IMR-90 (cell line): ENCODE data around the gene CC2D1A. TPM values are rescaled to one million over a fixed set of nuclear protein-coding genes. Genes with fewer than 3 reads are reported as not detected.

ENCODE experiments used
- ATAC-seq: fragments of 200-7000 bp; cut with Tn5 transposase; 2 replicates; pipeline ENCODE4 v1.9.1; 2020; ENCODE audit warnings: low read depth, mild to moderate bottlenecking, moderate library complexity
- BruUV-seq: library from RNA; stranded (reverse); fragments of 400-500 nt; replicated peaks from 2 replicates; lab custom pipeline; 2021; lab: Mats Ljungman, UMichigan
- CTCF ChIA-PET: fragments of 300-600 bp; formaldehyde crosslinking; extraction: SDS; loops from one replicate; lab custom pipeline; 2021; ENCODE audit warnings: antibody characterized with exemption; lab: Yijun Ruan, JAX
- POLR2A ChIA-PET: fragments of 300-600 bp; sonication (Branson Sonifier 250); formaldehyde crosslinking; loops from one replicate; lab custom pipeline; 2022; ENCODE audit warnings: antibody characterized with exemption; ENCODE audit not compliant: unreplicated experiment; lab: Charles Lee
- DNase-seq: peaks from one replicate; pipeline ENCODE4 v3.0.0; 2013
- H2AFZ ChIP-seq: replicated peaks from 2 replicates; pipeline ENCODE3; 2013; ENCODE audit warnings: low read length, mild to moderate bottlenecking; ENCODE audit not compliant: poor library complexity
- H2AK5ac ChIP-seq: 2 replicates; pipeline ENCODE4 v1.6.1; 2013; ENCODE audit warnings: low read depth, low read length, inconsistent platforms
- H2AK9ac ChIP-seq: replicated peaks from 2 replicates; pipeline ENCODE3; 2013; ENCODE audit warnings: mild to moderate bottlenecking, low read depth, low read length, moderate library complexity; ENCODE audit not compliant: poor library complexity
- H2BK120ac ChIP-seq: 2 replicates; pipeline ENCODE4 v1.6.1; 2013; ENCODE audit warnings: low read depth, low read length, inconsistent platforms
- H2BK15ac ChIP-seq: 3 replicates; pipeline ENCODE4 v1.6.1; 2013; ENCODE audit warnings: low read depth, low read length, inconsistent platforms
- H2BK20ac ChIP-seq: 2 replicates; pipeline ENCODE4 v1.6.1; 2013; ENCODE audit warnings: low read depth, mild to moderate bottlenecking, inconsistent platforms, low read length, moderate library complexity
- H2BK5ac ChIP-seq: 2 replicates; pipeline ENCODE4 v1.6.1; 2013; ENCODE audit warnings: mild to moderate bottlenecking, low read depth, low read length, inconsistent platforms; ENCODE audit not compliant: poor library complexity, severe bottlenecking
- H3K14ac ChIP-seq: replicated peaks from 2 replicates; pipeline ENCODE4 v1.6.1; 2013; ENCODE audit warnings: low read depth, low read length, inconsistent platforms
- H3K18ac ChIP-seq: 2 replicates; pipeline ENCODE4 v1.6.1; 2013; ENCODE audit warnings: low read depth, low read length, control low read depth
- H3K23ac ChIP-seq: 2 replicates; pipeline ENCODE4 v1.6.1; 2013; ENCODE audit warnings: low read depth, low read length, inconsistent platforms
- H3K27ac ChIP-seq: 2 replicates; pipeline ENCODE4 v1.5.1; 2013; ENCODE audit warnings: mild to moderate bottlenecking, control low read depth, low read length; ENCODE audit not compliant: insufficient read depth
- H3K27me3 ChIP-seq: 2 replicates; pipeline ENCODE4 v1.6.1; 2013; ENCODE audit warnings: low read length; ENCODE audit not compliant: control insufficient read depth, insufficient read depth
- H3K36me3 ChIP-seq: 2 replicates; pipeline ENCODE4 v1.6.1; 2013; ENCODE audit warnings: low read length, mixed read lengths; ENCODE audit not compliant: control insufficient read depth, insufficient read depth
- H3K4ac ChIP-seq: 2 replicates; pipeline ENCODE4 v1.6.1; 2013; ENCODE audit warnings: low read depth, low read length, inconsistent platforms
- H3K4me1 ChIP-seq: 2 replicates; pipeline ENCODE4 v1.6.1; 2013; ENCODE audit warnings: low read length, mixed read lengths; ENCODE audit not compliant: control insufficient read depth, insufficient read depth
- H3K4me2 ChIP-seq: 2 replicates; pipeline ENCODE4 v1.6.1; 2013; ENCODE audit warnings: low read depth, mild to moderate bottlenecking, control low read depth, low read length, moderate library complexity
- H3K4me3 ChIP-seq: 2 replicates; pipeline ENCODE4 v1.5.1; 2013; ENCODE audit warnings: low read depth, mild to moderate bottlenecking, control low read depth, low read length, moderate library complexity; ENCODE audit not compliant: insufficient read depth
- H3K56ac ChIP-seq: 2 replicates; pipeline ENCODE4 v1.6.1; 2013; ENCODE audit warnings: low read length, inconsistent platforms; ENCODE audit not compliant: insufficient read depth; ENCODE audit errors: extremely low read depth
- H3K79me1 ChIP-seq, 2 experiments: 2 replicates each; pipeline ENCODE4 v1.6.1; 2013; ENCODE audit warnings: low read length in 2 of 2, inconsistent platforms in 1 of 2, low read depth in 1 of 2
- H3K9ac ChIP-seq: 2 replicates; pipeline ENCODE4 v1.6.1; 2013; ENCODE audit warnings: low read depth, low read length, control low read depth
- H3K9me1 ChIP-seq: 2 replicates; pipeline ENCODE4 v1.6.1; 2013; ENCODE audit warnings: low read length, inconsistent platforms; ENCODE audit not compliant: insufficient read depth
- H3K9me3 ChIP-seq: 2 replicates; pipeline ENCODE4 v1.6.1; 2013; ENCODE audit warnings: low read length; ENCODE audit not compliant: control insufficient read depth, insufficient read depth
- H4K20me1 ChIP-seq: 2 replicates; pipeline ENCODE4 v1.6.1; 2013; ENCODE audit warnings: low read length, inconsistent platforms; ENCODE audit not compliant: insufficient read depth
- H4K5ac ChIP-seq: 2 replicates; pipeline ENCODE4 v1.6.1; 2013; ENCODE audit warnings: mild to moderate bottlenecking, low read depth, low read length, control low read depth
- H4K8ac ChIP-seq, 2 experiments: 2 replicates each; pipeline ENCODE4 v1.6.1; 2013; ENCODE audit warnings: low read depth in 2 of 2, low read length in 2 of 2, control low read depth in 1 of 2, inconsistent platforms in 1 of 2
- H4K91ac ChIP-seq: 2 replicates; pipeline ENCODE4 v1.6.1; 2013; ENCODE audit warnings: low read depth, low read length, inconsistent platforms; ENCODE audit not compliant: insufficient read depth
- BHLHE40 ChIP-seq: fragments of 150-350 bp; IDR thresholded peaks from 2 replicates; pipeline ENCODE4 v1.6.1; 2016; ENCODE audit warnings: mild to moderate bottlenecking, low read depth, low read length
- POLR2A ChIP-seq: IDR thresholded peaks from 2 replicates; pipeline ENCODE4 v1.6.1; 2012; ENCODE audit warnings: mild to moderate bottlenecking, low read depth, low read length
- WGBS, 2 experiments: methylation state at CpG; one replicate each; pipeline versions ENCODE4 v1.1.5 to v1.1.7; 2013; ENCODE audit warnings: missing lambda C conversion rate in 2 of 2; ENCODE audit not compliant: insufficient read length in 1 of 2; ENCODE audit errors: extremely low coverage in 2 of 2; 5-methylcytosine and 5-hydroxymethylcytosine counted together
- dilution Hi-C: fragments of 300-500 bp; cut with HindIII; formaldehyde crosslinking; loops from one replicate; pipeline ENCODE4 v1.14.3; 2018; ENCODE audit warnings: low sequenced_read_pairs; ENCODE audit not compliant: unreplicated experiment
- in situ Hi-C: fragments of 300-500 bp; cut with MboI; formaldehyde crosslinking; loops from 3 replicates; pipeline ENCODE4 v1.14.3; 2019; ENCODE audit warnings: low sequenced_read_pairs, inconsistent platforms, mixed read lengths
- intact Hi-C: fragments of 100-400 bp; cut with micrococcal nuclease; formaldehyde crosslinking; loops from 2 replicates; pipeline ENCODE4 v1.10.0; 2022
- polyA plus RNA-seq, 3 experiments: library from polyadenylated mRNA; depleted of rRNA; stranded (reverse); fragments of >200 nt; gene quantifications; 2 replicates each; pipeline ENCODE4 v1.2.3, GENCODE V29; 2012; ENCODE audit warnings: low replicate concordance in 1 of 3
- total RNA-seq: library from RNA; depleted of rRNA; stranded (reverse); fragments of >200 nt; gene quantifications from 2 replicates; pipeline ENCODE4 v1.2.3, GENCODE V29; 2012

CC2D1A gene
- total and polyA plus RNA-seq, 2 of the 4 experiments (the other 2 are of a cell fraction) = 4.1 to 14.7 TPM

DNA sequence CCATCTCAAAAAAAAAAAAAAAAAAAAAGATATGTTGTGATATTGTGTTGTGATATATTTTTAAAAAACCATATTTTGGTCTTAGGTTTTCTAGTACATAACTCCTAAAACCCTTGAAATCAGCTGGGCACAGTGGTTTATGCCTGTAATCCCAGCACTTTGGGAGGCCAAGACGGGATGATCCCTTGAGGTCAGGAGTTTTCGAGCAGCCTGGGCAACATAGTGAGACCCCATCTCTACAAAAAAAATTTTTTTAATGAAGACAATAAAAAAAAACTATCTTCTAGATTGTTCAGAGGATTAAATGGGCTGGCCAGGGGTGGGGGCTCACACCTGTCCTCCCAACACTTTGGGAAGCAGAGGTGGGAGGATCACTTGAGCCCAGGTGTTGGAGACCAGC lies 45.0 kb downstream of the CC2D1A start:
- Histone ChIP-seq H2BK15ac (no peak overlapping the region), H3K36me3 (peaks cover 10% of the 10 kb centered on the region; the same call in 1 of the 2 replicates), H4K20me1 (peaks cover 12% of the 10 kb centered on the region), H2AK9ac (no peak overlapping the region), H3K4me1 (peaks cover 3% of the 10 kb centered on the region; the same call in 1 of the 2 replicates), H3K4me2 (no peak overlapping the region), H3K18ac (no peak overlapping the region), H2BK5ac (no peak overlapping the region), H2AK5ac (no peak overlapping the region), H3K23ac (no peak overlapping the region), H3K27ac (no peak overlapping the region), H3K9me1 (0 out of 2 replicates have a peak, but pooled peaks cover 4% of the 10 kb centered on the region), H3K4ac (no peak overlapping the region), H4K91ac (no peak overlapping the region), H3K27me3 (no peaks in the 10 kb centered on the region), H4K8ac (no peak overlapping the region), H4K5ac (no peak overlapping the region), H2BK20ac (no peak overlapping the region), H2BK120ac (no peak overlapping the region), H2AFZ (no peak overlapping the region), H3K14ac (no peak overlapping the region), H3K56ac (no peak overlapping the region), H3K4me3 (no peak overlapping the region), H3K9ac (no peak overlapping the region), H3K9me3 (no peaks in the 10 kb centered on the region), H3K79me1 (peaks cover 13 to 31% of the 10 kb centered on the region in 2 experiments)
- dilution Hi-C loops (no loop called here), in situ Hi-C loops (no loop called here), intact Hi-C loops (no loop called here)
- no CpG with 5 or more reads among the region's 2 CpGs for WGBS, 2 experiments
- DNase-seq = no peak
- ATAC-seq = no peak
- no TSS peak for BruUV-seq
- ChIA-PET CTCF (no interaction called here), POLR2A (no interaction called here)
- TF ChIP-seq POLR2A (no peak), BHLHE40 (no peak)
